ENCODE data around the gene CAMSAP1.

CAMSAP1 gene

GRCh38 chr9:135759676-135760300, 147.6 kb downstream of the CAMSAP1 start:
- no peak for DNase-seq (ENCODE audit: low spot score)
- in situ Hi-C loops (cut with MboI; ENCODE audit: low pct_unique_long_range_greater_than_20kb, low sequenced_read_pairs, unreplicated experiment), result no loop called here
- TF ChIP-seq CTCF (IDR thresholded peaks at IDR 0.05; ENCODE audit: extremely low read depth, insufficient read depth, missing control alignments), result no peak

DNA sequence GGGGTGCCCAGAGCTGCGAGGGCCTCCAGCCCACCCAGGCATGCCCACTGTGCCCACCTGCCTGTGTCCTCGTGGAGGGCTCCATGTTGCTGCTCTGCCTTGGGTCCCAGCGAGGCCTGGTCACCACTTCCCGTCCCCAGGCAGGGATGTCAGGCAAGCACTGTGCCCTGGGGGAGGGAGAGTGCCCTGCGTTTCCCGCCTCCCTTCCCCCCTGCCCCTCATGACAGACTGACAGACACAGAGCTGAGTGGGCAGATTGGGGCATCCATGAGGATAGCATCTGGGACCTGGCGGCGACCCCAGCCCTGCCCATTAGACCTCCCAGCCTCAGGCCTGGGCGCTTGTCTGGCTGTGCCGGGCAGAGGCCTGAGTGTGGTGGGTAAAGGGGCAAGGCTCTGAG, 148.5 kb downstream of the CAMSAP1 start:
- no peak for DNase-seq (ENCODE audit: low spot score)
- no peak for TF ChIP-seq CTCF (IDR thresholded peaks at IDR 0.05; ENCODE audit: extremely low read depth, insufficient read depth, missing control alignments)
- in situ Hi-C loops (cut with MboI; ENCODE audit: low pct_unique_long_range_greater_than_20kb, low sequenced_read_pairs, unreplicated experiment), result no loop called here

Measured in GM13977 (cell line).